GM12878 (cell line): ENCODE measurements around the gene CDHR5. TPM values are rescaled to one million over a fixed set of nuclear protein-coding genes. Genes with fewer than 3 reads are reported as not detected.

Experiments
- FOXK2 ChIP-seq: fragments of 450-650 bp; IDR thresholded peaks from 2 replicates; pipeline ENCODE4 v1.6.1; 2017; ENCODE audit warnings: mild to moderate bottlenecking, moderate library complexity
- MTA2 ChIP-seq: fragments of 450-650 bp; IDR thresholded peaks from 2 replicates; pipeline ENCODE4 v1.6.1; 2016; ENCODE audit warnings: low read depth, mild to moderate bottlenecking, moderate library complexity
- NR2F1 ChIP-seq: fragments of 450-650 bp; conservative IDR thresholded peaks from 2 replicates; pipeline ENCODE4 v1.6.1; 2017; ENCODE audit warnings: mild to moderate bottlenecking
- RCOR1 ChIP-seq: conservative IDR thresholded peaks from 2 replicates; pipeline ENCODE4 v1.6.1; 2012; ENCODE audit warnings: low read depth, low read length, improper control_type of control experiment
- ZNF217 ChIP-seq: fragments of 450-650 bp; IDR thresholded peaks from 2 replicates; pipeline ENCODE4 v1.6.1; 2017; ENCODE audit warnings: antibody characterized with exemption, mild to moderate bottlenecking
- polyA plus RNA-seq, 11 experiments: library from polyadenylated mRNA; depleted of rRNA in 4 of 11; unstranded in 6 of 11; stranded (reverse) in 5 of 11; fragments of >200 nt; fragmentation: Nextera tagmentation in 4 of 11; fragmentation: Illumina TruSeq in 1 of 11; extraction: Ambion mirVana in 4 of 11; extraction: Trizol in 1 of 11; gene quantifications; 1 replicate in 1 of 11; 2 replicates in 10 of 11; pipeline versions ENCODE4 v1.2.1 to v1.2.3, GENCODE V29; 2011 to 2016; ENCODE audit warnings: inconsistent platforms in 2 of 11, missing spikeins in 2 of 11, low read depth in 1 of 11
- total RNA-seq, 4 experiments: library from RNA; depleted of rRNA in 3 of 4; stranded (reverse); fragments of >200 nt in 3 of 4; fragmentation: Illumina TruSeq in 1 of 4; extraction: Trizol in 1 of 4; gene quantifications; 2 replicates each; pipeline versions ENCODE4 v1.2.1 to v1.2.3, GENCODE V29; 2013 to 2021
- TF ChIP-seq, protein P1 (sequence below): fragments of 450-650 bp; IDR thresholded peaks from 2 replicates; pipeline ENCODE4 v1.6.1; 2014; ENCODE audit warnings: mild to moderate bottlenecking
- TF ChIP-seq, protein P2 (sequence below): fragments of 450-650 bp; IDR thresholded peaks from 2 replicates; pipeline ENCODE4 v1.6.1; 2016; ENCODE audit warnings: mild to moderate bottlenecking
- TF ChIP-seq, protein P3 (sequence below): fragments of 450-650 bp; formaldehyde crosslinking; IDR thresholded peaks from 2 replicates; pipeline ENCODE4 v1.4.0; 2022; ENCODE audit warnings: mild to moderate bottlenecking, moderate library complexity
- TF ChIP-seq, protein P4 (sequence below): fragments of 450-650 bp; IDR thresholded peaks from 2 replicates; pipeline ENCODE4 v1.6.1; 2017; ENCODE audit warnings: low read depth, mild to moderate bottlenecking, moderate library complexity
- TF ChIP-seq, protein P5 (sequence below): IDR thresholded peaks from 2 replicates; pipeline ENCODE4 v1.6.1; 2012; ENCODE audit warnings: improper control_type of control experiment, low read depth, low read length; ENCODE audit not compliant: insufficient replicate concordance

The CDHR5 gene
- total and polyA plus RNA-seq, 10 of the 15 experiments (the other 5 are each of a cell fraction or from before 2014, with no cell fraction given) = 0.06 TPM; not detected in 9

DNA sequence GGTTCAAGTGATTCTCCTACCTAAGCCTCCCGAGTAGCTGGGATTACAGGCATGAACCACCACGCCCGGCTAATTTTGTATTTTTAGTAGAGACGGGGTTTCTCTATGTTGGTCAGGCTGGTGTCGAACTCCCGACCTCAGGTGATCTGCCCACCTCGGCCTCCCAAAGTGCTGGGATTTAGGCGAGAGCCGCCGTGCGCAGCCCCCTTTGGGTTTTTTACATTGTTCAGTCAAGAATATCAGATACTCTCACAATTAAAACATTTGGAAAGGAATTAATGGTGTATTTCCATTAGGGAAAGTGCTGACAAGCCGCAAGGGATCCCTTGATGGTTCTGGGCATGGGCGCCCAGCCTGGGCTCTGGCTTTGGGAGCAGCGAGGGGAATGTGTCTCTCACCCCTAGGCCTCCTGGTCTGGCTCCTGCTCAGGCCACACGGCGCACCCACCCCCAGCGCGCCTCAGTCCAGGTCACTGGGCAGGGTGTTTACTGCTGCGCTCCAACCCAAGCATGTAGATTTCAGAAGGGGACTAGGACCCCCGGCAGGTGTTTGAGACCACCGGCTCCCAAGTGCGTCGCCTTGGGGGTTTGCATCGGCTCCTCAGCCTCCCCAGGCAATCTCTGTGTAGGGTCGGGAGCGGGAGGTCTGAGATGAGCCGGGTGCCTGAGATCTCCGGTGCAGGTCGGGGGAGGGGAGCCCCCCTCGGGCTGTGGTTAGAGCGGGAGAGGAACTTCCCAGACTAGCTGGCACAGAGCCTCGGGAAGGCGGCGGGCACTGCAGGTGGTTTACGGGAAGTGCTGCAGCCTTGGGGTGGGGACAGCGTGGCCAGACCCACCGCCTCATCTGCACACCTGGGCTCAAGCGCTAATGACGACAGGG lies 8.2 kb downstream of the CDHR5 start (continued):
- no peak for TF ChIP-seq RCOR1
- TF ChIP-seq, protein P1, sequence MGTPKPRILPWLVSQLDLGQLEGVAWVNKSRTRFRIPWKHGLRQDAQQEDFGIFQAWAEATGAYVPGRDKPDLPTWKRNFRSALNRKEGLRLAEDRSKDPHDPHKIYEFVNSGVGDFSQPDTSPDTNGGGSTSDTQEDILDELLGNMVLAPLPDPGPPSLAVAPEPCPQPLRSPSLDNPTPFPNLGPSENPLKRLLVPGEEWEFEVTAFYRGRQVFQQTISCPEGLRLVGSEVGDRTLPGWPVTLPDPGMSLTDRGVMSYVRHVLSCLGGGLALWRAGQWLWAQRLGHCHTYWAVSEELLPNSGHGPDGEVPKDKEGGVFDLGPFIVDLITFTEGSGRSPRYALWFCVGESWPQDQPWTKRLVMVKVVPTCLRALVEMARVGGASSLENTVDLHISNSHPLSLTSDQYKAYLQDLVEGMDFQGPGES = no peak
- TF ChIP-seq FOXK2 = no peak
- TF ChIP-seq MTA2 = peak; percentile 19; the same call in 1 of the 2 replicates
- TF ChIP-seq, protein P2, sequence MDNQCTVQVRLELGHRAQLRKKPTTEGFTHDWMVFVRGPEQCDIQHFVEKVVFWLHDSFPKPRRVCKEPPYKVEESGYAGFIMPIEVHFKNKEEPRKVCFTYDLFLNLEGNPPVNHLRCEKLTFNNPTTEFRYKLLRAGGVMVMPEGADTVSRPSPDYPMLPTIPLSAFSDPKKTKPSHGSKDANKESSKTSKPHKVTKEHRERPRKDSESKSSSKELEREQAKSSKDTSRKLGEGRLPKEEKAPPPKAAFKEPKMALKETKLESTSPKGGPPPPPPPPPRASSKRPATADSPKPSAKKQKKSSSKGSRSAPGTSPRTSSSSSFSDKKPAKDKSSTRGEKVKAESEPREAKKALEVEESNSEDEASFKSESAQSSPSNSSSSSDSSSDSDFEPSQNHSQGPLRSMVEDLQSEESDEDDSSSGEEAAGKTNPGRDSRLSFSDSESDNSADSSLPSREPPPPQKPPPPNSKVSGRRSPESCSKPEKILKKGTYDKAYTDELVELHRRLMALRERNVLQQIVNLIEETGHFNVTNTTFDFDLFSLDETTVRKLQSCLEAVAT = peak; percentile 58; the same call in 1 of the 2 replicates
- TF ChIP-seq, protein P3, sequence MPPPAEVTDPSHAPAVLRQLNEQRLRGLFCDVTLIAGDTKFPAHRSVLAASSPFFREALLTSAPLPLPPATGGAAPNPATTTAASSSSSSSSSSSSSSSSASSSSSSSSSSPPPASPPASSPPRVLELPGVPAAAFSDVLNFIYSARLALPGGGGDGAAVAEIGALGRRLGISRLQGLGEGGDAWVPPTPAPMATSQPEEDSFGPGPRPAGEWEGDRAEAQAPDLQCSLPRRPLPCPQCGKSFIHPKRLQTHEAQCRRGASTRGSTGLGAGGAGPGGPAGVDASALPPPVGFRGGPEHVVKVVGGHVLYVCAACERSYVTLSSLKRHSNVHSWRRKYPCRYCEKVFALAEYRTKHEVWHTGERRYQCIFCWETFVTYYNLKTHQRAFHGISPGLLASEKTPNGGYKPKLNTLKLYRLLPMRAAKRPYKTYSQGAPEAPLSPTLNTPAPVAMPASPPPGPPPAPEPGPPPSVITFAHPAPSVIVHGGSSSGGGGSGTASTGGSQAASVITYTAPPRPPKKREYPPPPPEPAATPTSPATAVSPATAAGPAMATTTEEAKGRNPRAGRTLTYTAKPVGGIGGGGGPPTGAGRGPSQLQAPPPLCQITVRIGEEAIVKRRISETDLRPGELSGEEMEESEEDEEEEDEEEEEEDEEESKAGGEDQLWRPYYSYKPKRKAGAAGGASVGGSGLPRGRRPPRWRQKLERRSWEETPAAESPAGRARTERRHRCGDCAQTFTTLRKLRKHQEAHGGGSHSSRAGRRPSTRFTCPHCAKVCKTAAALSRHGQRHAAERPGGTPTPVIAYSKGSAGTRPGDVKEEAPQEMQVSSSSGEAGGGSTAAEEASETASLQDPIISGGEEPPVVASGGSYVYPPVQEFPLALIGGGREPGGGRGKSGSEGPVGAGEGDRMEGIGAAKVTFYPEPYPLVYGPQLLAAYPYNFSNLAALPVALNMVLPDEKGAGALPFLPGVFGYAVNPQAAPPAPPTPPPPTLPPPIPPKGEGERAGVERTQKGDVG = no peak
- TF ChIP-seq, protein P4, sequence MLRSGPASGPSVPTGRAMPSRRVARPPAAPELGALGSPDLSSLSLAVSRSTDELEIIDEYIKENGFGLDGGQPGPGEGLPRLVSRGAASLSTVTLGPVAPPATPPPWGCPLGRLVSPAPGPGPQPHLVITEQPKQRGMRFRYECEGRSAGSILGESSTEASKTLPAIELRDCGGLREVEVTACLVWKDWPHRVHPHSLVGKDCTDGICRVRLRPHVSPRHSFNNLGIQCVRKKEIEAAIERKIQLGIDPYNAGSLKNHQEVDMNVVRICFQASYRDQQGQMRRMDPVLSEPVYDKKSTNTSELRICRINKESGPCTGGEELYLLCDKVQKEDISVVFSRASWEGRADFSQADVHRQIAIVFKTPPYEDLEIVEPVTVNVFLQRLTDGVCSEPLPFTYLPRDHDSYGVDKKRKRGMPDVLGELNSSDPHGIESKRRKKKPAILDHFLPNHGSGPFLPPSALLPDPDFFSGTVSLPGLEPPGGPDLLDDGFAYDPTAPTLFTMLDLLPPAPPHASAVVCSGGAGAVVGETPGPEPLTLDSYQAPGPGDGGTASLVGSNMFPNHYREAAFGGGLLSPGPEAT = 0 out of 2 replicates have a peak, but pooled peaks have one; percentile 2
- TF ChIP-seq ZNF217 = peak; percentile 69; the same call in 1 of the 2 replicates
- TF ChIP-seq, protein P5, sequence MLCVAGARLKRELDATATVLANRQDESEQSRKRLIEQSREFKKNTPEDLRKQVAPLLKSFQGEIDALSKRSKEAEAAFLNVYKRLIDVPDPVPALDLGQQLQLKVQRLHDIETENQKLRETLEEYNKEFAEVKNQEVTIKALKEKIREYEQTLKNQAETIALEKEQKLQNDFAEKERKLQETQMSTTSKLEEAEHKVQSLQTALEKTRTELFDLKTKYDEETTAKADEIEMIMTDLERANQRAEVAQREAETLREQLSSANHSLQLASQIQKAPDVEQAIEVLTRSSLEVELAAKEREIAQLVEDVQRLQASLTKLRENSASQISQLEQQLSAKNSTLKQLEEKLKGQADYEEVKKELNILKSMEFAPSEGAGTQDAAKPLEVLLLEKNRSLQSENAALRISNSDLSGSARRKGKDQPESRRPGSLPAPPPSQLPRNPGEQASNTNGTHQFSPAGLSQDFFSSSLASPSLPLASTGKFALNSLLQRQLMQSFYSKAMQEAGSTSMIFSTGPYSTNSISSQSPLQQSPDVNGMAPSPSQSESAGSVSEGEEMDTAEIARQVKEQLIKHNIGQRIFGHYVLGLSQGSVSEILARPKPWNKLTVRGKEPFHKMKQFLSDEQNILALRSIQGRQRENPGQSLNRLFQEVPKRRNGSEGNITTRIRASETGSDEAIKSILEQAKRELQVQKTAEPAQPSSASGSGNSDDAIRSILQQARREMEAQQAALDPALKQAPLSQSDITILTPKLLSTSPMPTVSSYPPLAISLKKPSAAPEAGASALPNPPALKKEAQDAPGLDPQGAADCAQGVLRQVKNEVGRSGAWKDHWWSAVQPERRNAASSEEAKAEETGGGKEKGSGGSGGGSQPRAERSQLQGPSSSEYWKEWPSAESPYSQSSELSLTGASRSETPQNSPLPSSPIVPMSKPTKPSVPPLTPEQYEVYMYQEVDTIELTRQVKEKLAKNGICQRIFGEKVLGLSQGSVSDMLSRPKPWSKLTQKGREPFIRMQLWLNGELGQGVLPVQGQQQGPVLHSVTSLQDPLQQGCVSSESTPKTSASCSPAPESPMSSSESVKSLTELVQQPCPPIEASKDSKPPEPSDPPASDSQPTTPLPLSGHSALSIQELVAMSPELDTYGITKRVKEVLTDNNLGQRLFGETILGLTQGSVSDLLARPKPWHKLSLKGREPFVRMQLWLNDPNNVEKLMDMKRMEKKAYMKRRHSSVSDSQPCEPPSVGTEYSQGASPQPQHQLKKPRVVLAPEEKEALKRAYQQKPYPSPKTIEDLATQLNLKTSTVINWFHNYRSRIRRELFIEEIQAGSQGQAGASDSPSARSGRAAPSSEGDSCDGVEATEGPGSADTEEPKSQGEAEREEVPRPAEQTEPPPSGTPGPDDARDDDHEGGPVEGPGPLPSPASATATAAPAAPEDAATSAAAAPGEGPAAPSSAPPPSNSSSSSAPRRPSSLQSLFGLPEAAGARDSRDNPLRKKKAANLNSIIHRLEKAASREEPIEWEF = no peak
- TF ChIP-seq NR2F1 = peak; percentile 18; the same call in 1 of the 2 replicates
